Stomach (tissue), 9 donors: ENCODE data around the gene ATP5F1D. TPM values are rescaled to one million over a fixed set of nuclear protein-coding genes. Genes with fewer than 3 reads are reported as not detected.

Experiments used
- DNase-seq, 2 donors: peaks; one replicate each; pipeline versions ENCODE4 v3.0.0 to v3.0.0-alpha.2; 2013 to 2019
- H3K27ac ChIP-seq, 5 donors: fragments of 200-600 bp in 4 of 5; sonication (generic) in 4 of 5; one replicate each; pipeline ENCODE4 v1.5.1; 2013 to 2019; ENCODE audit warnings: mild to moderate bottlenecking in 1 of 5, moderate library complexity in 1 of 5
- H3K27me3 ChIP-seq, 3 donors: fragments of 200-600 bp; sonication (generic); one replicate each; pipeline ENCODE4 v1.5.1; 2017 to 2019; ENCODE audit warnings: mixed run types in 1 of 3
- H3K36me3 ChIP-seq, 4 donors: fragments of 200-600 bp; sonication (generic); 1 replicate in 3 of 4; 2 replicates in 1 of 4; pipeline ENCODE4 v1.5.1; 2016 to 2019
- H3K4me1 ChIP-seq, 4 donors: fragments of 200-600 bp; sonication (generic); one replicate each; pipeline ENCODE4 v1.5.1; 2016 to 2019
- H3K4me3 ChIP-seq, 4 donors: fragments of 200-600 bp; sonication (generic) in 3 of 4; one replicate each; pipeline ENCODE4 v1.5.1; 2016 to 2019; ENCODE audit warnings: mild to moderate bottlenecking in 1 of 4
- H3K9me3 ChIP-seq, 4 donors: fragments of 200-600 bp; sonication (generic); one replicate each; pipeline ENCODE4 v1.5.1; 2016 to 2019
- CTCF ChIP-seq, 7 experiments: fragments of 450-650 bp in 4 of 7; fragments of 200-600 bp in 3 of 7; sonication (generic) in 3 of 7; IDR thresholded peaks; one replicate each; pipeline ENCODE4 v1.5.1; 2016 to 2019; ENCODE audit warnings: antibody characterized with exemption in 7 of 7, control low read depth in 2 of 7, mild to moderate bottlenecking in 1 of 7
- EP300 ChIP-seq: sonication (generic); formaldehyde crosslinking; IDR thresholded peaks from one replicate; pipeline ENCODE4 v1.6.1; 2017; ENCODE audit warnings: antibody characterized with exemption
- POLR2A ChIP-seq, 4 donors: fragments of 450-650 bp; IDR thresholded peaks; one replicate each; pipeline ENCODE4 v1.6.1; 2016; ENCODE audit warnings: antibody characterized with exemption in 4 of 4, control low read depth in 2 of 4, mild to moderate bottlenecking in 1 of 4, moderate library complexity in 1 of 4
- POLR2AphosphoS5 ChIP-seq, 3 donors: sonication (generic); formaldehyde crosslinking; IDR thresholded peaks; one replicate each; pipeline ENCODE4 v1.6.1; 2016; ENCODE audit warnings: antibody characterized with exemption in 3 of 3
- WGBS, 5 donors: extraction: QIAGEN DNeasy Blood & Tissue Kit in 3 of 5; methylation state at CpG; one replicate each; pipeline versions ENCODE4 v1.1.5 to v1.1.7; 2013 to 2018; 5-methylcytosine and 5-hydroxymethylcytosine counted together
- intact Hi-C: fragments of 100-400 bp; cut with DNase I; formaldehyde crosslinking; loops from one replicate; pipeline ENCODE4 v1.15.1; 2023; ENCODE audit warnings: low total_unique reads
- polyA plus RNA-seq, 3 donors: library from polyadenylated mRNA; stranded (reverse); fragments of 200-250 nt; gene quantifications; one replicate each; pipeline ENCODE4 v1.2.3, GENCODE V29; 2013
- total RNA-seq, 5 donors: library from RNA; depleted of rRNA; stranded (reverse); fragments of >200 nt; gene quantifications; one replicate each; pipeline versions ENCODE4 v1.1.0 to v1.2.3, GENCODE V29; 2014 to 2016
- donor health status: healthy with polysubstance abuse.
- donor health status: Bipolar disorder and iron deficiency.
- donor health status: healthy.

The ATP5F1D gene
- total and polyA plus RNA-seq, 8 donors, result 26.4 to 905 (median 272) TPM

- DNase-seq, result peak; percentile 56 to 82
- peaks cover 3 to 22% (median 19%) of the 10 kb centered on the region in 4 donors for H3K36me3 ChIP-seq
- H3K4me3 ChIP-seq, result peak overlapping the region in 2 of 4 donors; percentile 1 to 22
- 29 to 62% (median 46%) methylated on average over 13 to 26 of the region's 26 CpGs for WGBS, 5 donors
- no peaks in the 10 kb centered on the region for H3K9me3 ChIP-seq
- H3K27me3 ChIP-seq, result no peaks in the 10 kb centered on the region
- peak overlapping the region; percentile 57 to 89 (median 88) for H3K27ac ChIP-seq
- intact Hi-C loops, result no loop called here
- peaks cover 54 to 91% (median 83%) of the 10 kb centered on the region in 4 donors for H3K4me1 ChIP-seq
- TF ChIP-seq EP300 (no peak), POLR2AphosphoS5 (IDR thresholded peaks at IDR 0.05) (peak in 2 of 3 donors; percentile 18 to 53)
Observed at GRCh38 chr19:1214862-1215731, 26.5 kb upstream of the ATP5F1D start.

- no peak overlapping the region for H3K4me3 ChIP-seq
- peaks cover 54 to 90% (median 77%) of the 10 kb centered on the region in 4 donors for H3K4me1 ChIP-seq
- no peaks in the 10 kb centered on the region for H3K9me3 ChIP-seq
- 74 to 84% (median 82%) methylated on average over 12 of the region's 12 CpGs for WGBS, 5 donors
- no peaks in the 10 kb centered on the region for H3K27me3 ChIP-seq
- TF ChIP-seq POLR2AphosphoS5 (IDR thresholded peaks at IDR 0.05), result no peak
- TF ChIP-seq EP300, result no peak
- no peak for TF ChIP-seq POLR2A (IDR thresholded peaks at IDR 0.05)
- TF ChIP-seq CTCF (IDR thresholded peaks at IDR 0.05), result no peak
- H3K36me3 ChIP-seq, result peaks cover 11 to 34% (median 31%) of the 10 kb centered on the region in 4 donors
- intact Hi-C loops, result no loop called here
- DNase-seq, result no peak
- H3K27ac ChIP-seq, result peak overlapping the region in 3 of 5 donors; percentile 6 to 88 (median 88)
Observed at GRCh38 chr19:1216756-1217155, 24.8 kb upstream of the ATP5F1D start.

- no peaks in the 10 kb centered on the region for H3K27me3 ChIP-seq
- peaks cover 56 to 88% (median 79%) of the 10 kb centered on the region in 4 donors for H3K4me1 ChIP-seq
- intact Hi-C loops, result no loop called here
- H3K36me3 ChIP-seq, result peaks cover 17 to 38% (median 35%) of the 10 kb centered on the region in 4 donors
- WGBS, 5 donors, result 76 to 82% (median 80%) methylated on average over 10 to 15 of the region's 15 CpGs
- DNase-seq, result peak in 1 of 2 donors; percentile 62
- no peaks in the 10 kb centered on the region for H3K9me3 ChIP-seq
- TF ChIP-seq CTCF (IDR thresholded peaks at IDR 0.05), result no peak
- TF ChIP-seq EP300, result no peak
- no peak for TF ChIP-seq POLR2A (IDR thresholded peaks at IDR 0.05)
- TF ChIP-seq POLR2AphosphoS5 (IDR thresholded peaks at IDR 0.05), result no peak
- H3K4me3 ChIP-seq, result no peak overlapping the region
- peak overlapping the region in 4 of 5 donors; percentile 6 to 88 (median 66) for H3K27ac ChIP-seq
Observed at GRCh38 chr19:1217366-1217765, 24.2 kb upstream of the ATP5F1D start.

GRCh38 chr19:1218751-1219567 lies 22.6 kb upstream of the ATP5F1D start:
- Histone ChIP-seq H3K4me3 (no peak overlapping the region), H3K27me3 (no peaks in the 10 kb centered on the region), H3K4me1 (peaks cover 52 to 85% (median 79%) of the 10 kb centered on the region in 4 donors), H3K36me3 (peaks cover 31 to 50% (median 50%) of the 10 kb centered on the region in 4 donors), H3K9me3 (no peaks in the 10 kb centered on the region), H3K27ac (peak overlapping the region in 4 of 5 donors; percentile 64 to 88 (median 68))
- 87 to 89% (median 88%) methylated on average over 31 to 37 of the region's 37 CpGs for WGBS, 5 donors
- no peak for TF ChIP-seq CTCF (IDR thresholded peaks at IDR 0.05)
- TF ChIP-seq POLR2A (IDR thresholded peaks at IDR 0.05), result no peak
- TF ChIP-seq POLR2AphosphoS5 (IDR thresholded peaks at IDR 0.05), result no peak
- no peak for TF ChIP-seq EP300
- DNase-seq, result no peak
- intact Hi-C loops, result no loop called here
